Measurements from ENCODE around the gene NASP. TPM values are rescaled to one million over a fixed set of nuclear protein-coding genes. Genes with fewer than 3 reads are reported as not detected.

NASP gene
- total and polyA plus RNA-seq, 2 of the 13 experiments (the other 11 are each of a cell fraction or from before 2014, with no cell fraction given) = 132 to 256 TPM

DNA sequence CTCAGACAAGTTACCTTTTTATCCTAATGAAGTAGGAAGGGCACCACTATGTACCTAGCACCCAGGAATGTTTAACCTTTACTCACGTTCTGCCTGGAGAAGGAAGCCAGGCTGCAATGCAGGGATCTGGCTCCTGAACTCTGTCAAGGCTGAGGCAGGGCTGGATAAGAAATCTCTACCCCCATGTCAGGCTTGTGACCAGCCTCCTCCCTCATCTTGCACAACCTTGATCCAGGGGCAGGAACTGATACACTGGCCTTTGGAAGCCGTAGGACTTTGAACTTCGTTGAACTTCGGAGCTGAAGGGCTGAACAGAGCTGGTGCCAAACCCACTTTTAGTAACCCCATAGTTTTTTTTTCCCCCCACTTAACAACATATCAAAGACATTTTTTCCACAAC is 41.2 kb upstream of the NASP start (continued):
- TF ChIP-seq E2F5 (CRISPR knock-in tag; conservative IDR thresholded peaks at IDR 0.05) (no peak), DR1 (CRISPR knock-in tag; IDR thresholded peaks at IDR 0.05) (no peak), POLR2AphosphoS2 (IDR thresholded peaks at IDR 0.05; ENCODE audit: low read depth, low read length) (no peak), PLRG1 (conservative IDR thresholded peaks at IDR 0.05) (no peak), BRCA1 (CRISPR knock-in tag; IDR thresholded peaks at IDR 0.05) (no peak), ZNF839 (CRISPR knock-in tag; IDR thresholded peaks at IDR 0.05; ENCODE audit: borderline replicate concordance) (no peak), ZNF678 (CRISPR knock-in tag; IDR thresholded peaks at IDR 0.05) (no peak), JUNB (CRISPR knock-in tag; IDR thresholded peaks at IDR 0.05; ENCODE audit: borderline replicate concordance) (no peak), ZNF3 (CRISPR knock-in tag; IDR thresholded peaks at IDR 0.05) (no peak; the same call in 1 of the 2 replicates), SALL2 (CRISPR knock-in tag; IDR thresholded peaks at IDR 0.05) (no peak), ERF (CRISPR knock-in tag; IDR thresholded peaks at IDR 0.05) (peak; percentile 64), ZNF460 (CRISPR knock-in tag; IDR thresholded peaks at IDR 0.05; ENCODE audit: borderline replicate concordance) (no peak), ZNF431 (CRISPR knock-in tag; IDR thresholded peaks at IDR 0.05; ENCODE audit: borderline replicate concordance, low read depth) (peak; percentile 44; the same call in 1 of the 2 replicates), MTA1 (CRISPR knock-in tag; IDR thresholded peaks at IDR 0.05; ENCODE audit: borderline replicate concordance) (peak; percentile 77; the same call in 1 of the 2 replicates), ZNF44 (CRISPR knock-in tag; IDR thresholded peaks at IDR 0.05) (no peak), MTF1 (CRISPR knock-in tag; IDR thresholded peaks at IDR 0.05) (no peak), RNF2 (conservative IDR thresholded peaks at IDR 0.05; ENCODE audit: low read depth) (no peak), YEATS4 (CRISPR knock-in tag; IDR thresholded peaks at IDR 0.05; ENCODE audit: borderline replicate concordance) (no peak; the same call in 1 of the 2 replicates)
- TF ChIP-seq, protein P1, sequence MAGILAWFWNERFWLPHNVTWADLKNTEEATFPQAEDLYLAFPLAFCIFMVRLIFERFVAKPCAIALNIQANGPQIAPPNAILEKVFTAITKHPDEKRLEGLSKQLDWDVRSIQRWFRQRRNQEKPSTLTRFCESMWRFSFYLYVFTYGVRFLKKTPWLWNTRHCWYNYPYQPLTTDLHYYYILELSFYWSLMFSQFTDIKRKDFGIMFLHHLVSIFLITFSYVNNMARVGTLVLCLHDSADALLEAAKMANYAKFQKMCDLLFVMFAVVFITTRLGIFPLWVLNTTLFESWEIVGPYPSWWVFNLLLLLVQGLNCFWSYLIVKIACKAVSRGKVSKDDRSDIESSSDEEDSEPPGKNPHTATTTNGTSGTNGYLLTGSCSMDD (CRISPR knock-in tag; IDR thresholded peaks at IDR 0.05) = no peak
- TF ChIP-seq, protein P2, sequence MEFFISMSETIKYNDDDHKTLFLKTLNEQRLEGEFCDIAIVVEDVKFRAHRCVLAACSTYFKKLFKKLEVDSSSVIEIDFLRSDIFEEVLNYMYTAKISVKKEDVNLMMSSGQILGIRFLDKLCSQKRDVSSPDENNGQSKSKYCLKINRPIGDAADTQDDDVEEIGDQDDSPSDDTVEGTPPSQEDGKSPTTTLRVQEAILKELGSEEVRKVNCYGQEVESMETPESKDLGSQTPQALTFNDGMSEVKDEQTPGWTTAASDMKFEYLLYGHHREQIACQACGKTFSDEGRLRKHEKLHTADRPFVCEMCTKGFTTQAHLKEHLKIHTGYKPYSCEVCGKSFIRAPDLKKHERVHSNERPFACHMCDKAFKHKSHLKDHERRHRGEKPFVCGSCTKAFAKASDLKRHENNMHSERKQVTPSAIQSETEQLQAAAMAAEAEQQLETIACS (CRISPR knock-in tag; IDR thresholded peaks at IDR 0.05) = no peak
- TF ChIP-seq, protein P3, sequence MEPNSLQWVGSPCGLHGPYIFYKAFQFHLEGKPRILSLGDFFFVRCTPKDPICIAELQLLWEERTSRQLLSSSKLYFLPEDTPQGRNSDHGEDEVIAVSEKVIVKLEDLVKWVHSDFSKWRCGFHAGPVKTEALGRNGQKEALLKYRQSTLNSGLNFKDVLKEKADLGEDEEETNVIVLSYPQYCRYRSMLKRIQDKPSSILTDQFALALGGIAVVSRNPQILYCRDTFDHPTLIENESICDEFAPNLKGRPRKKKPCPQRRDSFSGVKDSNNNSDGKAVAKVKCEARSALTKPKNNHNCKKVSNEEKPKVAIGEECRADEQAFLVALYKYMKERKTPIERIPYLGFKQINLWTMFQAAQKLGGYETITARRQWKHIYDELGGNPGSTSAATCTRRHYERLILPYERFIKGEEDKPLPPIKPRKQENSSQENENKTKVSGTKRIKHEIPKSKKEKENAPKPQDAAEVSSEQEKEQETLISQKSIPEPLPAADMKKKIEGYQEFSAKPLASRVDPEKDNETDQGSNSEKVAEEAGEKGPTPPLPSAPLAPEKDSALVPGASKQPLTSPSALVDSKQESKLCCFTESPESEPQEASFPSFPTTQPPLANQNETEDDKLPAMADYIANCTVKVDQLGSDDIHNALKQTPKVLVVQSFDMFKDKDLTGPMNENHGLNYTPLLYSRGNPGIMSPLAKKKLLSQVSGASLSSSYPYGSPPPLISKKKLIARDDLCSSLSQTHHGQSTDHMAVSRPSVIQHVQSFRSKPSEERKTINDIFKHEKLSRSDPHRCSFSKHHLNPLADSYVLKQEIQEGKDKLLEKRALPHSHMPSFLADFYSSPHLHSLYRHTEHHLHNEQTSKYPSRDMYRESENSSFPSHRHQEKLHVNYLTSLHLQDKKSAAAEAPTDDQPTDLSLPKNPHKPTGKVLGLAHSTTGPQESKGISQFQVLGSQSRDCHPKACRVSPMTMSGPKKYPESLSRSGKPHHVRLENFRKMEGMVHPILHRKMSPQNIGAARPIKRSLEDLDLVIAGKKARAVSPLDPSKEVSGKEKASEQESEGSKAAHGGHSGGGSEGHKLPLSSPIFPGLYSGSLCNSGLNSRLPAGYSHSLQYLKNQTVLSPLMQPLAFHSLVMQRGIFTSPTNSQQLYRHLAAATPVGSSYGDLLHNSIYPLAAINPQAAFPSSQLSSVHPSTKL (CRISPR knock-in tag; IDR thresholded peaks at IDR 0.05) = peak; percentile 89
- TF ChIP-seq, protein P4, sequence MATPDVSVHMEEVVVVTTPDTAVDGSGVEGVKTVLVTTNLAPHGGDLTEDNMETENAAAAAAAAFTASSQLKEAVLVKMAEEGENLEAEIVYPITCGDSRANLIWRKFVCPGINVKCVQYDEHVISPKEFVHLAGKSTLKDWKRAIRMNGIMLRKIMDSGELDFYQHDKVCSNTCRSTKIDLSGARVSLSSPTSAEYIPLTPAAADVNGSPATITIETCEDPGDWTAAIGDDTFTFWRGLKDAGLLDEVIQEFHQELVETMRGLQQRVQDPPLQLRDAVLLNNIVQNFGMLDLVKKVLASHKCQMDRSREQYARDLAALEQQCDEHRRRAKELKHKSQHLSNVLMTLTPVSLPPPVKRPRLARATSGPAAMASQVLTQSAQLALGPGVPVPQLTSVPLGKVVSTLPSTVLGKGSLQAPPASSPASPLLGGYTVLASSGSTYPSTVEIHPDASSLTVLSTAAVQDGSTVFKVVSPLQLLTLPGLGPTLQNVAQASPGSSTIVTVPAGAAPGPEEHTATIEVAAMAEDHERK (CRISPR knock-in tag; IDR thresholded peaks at IDR 0.05; ENCODE audit: low read depth) = no peak
- TF ChIP-seq, protein P5, sequence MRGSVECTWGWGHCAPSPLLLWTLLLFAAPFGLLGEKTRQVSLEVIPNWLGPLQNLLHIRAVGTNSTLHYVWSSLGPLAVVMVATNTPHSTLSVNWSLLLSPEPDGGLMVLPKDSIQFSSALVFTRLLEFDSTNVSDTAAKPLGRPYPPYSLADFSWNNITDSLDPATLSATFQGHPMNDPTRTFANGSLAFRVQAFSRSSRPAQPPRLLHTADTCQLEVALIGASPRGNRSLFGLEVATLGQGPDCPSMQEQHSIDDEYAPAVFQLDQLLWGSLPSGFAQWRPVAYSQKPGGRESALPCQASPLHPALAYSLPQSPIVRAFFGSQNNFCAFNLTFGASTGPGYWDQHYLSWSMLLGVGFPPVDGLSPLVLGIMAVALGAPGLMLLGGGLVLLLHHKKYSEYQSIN (CRISPR knock-in tag; IDR thresholded peaks at IDR 0.05; ENCODE audit: borderline replicate concordance) = no peak

Data from HepG2 (cell line).